Measurements from ENCODE around the gene WDFY2. TPM values are rescaled to one million over a fixed set of nuclear protein-coding genes. Genes with fewer than 3 reads are reported as not detected.

Gene WDFY2
- polyA plus RNA-seq, 3 donors = 6.5 to 40.1 (median 9.1) TPM

GRCh38 chr13:51603716-51604115, 19.5 kb downstream of the WDFY2 start:
- intact Hi-C loops (cut with micrococcal nuclease) = no loop called here
- Histone ChIP-seq H3K9ac (ENCODE audit: insufficient read depth, low read length, poor library complexity, severe bottlenecking) (no peak overlapping the region), H3K4me1 (ENCODE audit: control insufficient read depth in 1 of 2, insufficient read depth in 2 of 2, low read length in 2 of 2) (peaks cover 39 to 42% of the 10 kb centered on the region in 2 donors)

DNA sequence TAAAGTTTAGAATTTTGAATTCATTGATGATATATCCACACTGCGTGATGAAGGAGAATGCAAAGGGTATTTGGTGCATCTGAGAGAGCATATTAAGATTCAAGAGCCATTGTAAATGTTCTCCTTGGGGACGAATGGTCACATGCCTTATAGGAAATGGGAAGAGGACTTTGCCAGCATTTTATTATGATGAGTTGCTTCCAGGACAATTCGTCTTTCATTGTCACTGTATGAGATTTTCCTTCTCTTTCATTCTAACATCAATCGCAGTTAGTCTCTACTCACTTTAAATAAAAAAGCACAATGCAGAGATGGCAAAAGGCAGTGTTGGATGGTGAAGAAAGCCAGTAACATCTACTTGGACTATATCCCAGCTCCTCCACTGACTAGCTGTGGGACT, 21.4 kb downstream of the WDFY2 start:
- Histone ChIP-seq H3K4me3 (replicated peaks in 1 of 3; ENCODE audit: low read depth in 2 of 3, low read length in 3 of 3) (no peak overlapping the region), H3K27ac (ENCODE audit: low read depth in 1 of 2, low read length in 2 of 2) (peak overlapping the region in 1 of 2 donors; percentile 48), H3K4me2 (replicated peaks; ENCODE audit: extremely low read depth, low read length, poor library complexity, severe bottlenecking) (no peak overlapping the region), H3K9ac (ENCODE audit: insufficient read depth, low read length, poor library complexity, severe bottlenecking) (no peak overlapping the region), H2AFZ (ENCODE audit: insufficient read depth, low read depth, low read length, poor library complexity, severe bottlenecking) (no peak overlapping the region), H3K4me1 (ENCODE audit: control insufficient read depth in 1 of 2, insufficient read depth in 2 of 2, low read length in 2 of 2) (peaks cover 25 to 28% of the 10 kb centered on the region in 2 donors), H3K36me3 (replicated peaks in 1 of 2; ENCODE audit: control insufficient read depth in 1 of 2, insufficient read depth in 2 of 2, low read length in 2 of 2) (peaks cover 0 to 8% of the 10 kb centered on the region in 2 donors), H3K9me3 (replicated peaks in 1 of 2; ENCODE audit: control insufficient read depth in 1 of 2, insufficient read depth in 1 of 2, low read length in 2 of 2) (no peaks in the 10 kb centered on the region), H3K27me3 (ENCODE audit: control insufficient read depth in 2 of 2, insufficient read depth in 2 of 2, low read length in 2 of 2) (no peaks in the 10 kb centered on the region), H4K20me1 (ENCODE audit: insufficient read depth, low read length) (peaks cover 96% of the 10 kb centered on the region), H3K79me2 (ENCODE audit: insufficient read depth, low read length) (peaks cover 100% of the 10 kb centered on the region)
- TF ChIP-seq, protein P1, sequence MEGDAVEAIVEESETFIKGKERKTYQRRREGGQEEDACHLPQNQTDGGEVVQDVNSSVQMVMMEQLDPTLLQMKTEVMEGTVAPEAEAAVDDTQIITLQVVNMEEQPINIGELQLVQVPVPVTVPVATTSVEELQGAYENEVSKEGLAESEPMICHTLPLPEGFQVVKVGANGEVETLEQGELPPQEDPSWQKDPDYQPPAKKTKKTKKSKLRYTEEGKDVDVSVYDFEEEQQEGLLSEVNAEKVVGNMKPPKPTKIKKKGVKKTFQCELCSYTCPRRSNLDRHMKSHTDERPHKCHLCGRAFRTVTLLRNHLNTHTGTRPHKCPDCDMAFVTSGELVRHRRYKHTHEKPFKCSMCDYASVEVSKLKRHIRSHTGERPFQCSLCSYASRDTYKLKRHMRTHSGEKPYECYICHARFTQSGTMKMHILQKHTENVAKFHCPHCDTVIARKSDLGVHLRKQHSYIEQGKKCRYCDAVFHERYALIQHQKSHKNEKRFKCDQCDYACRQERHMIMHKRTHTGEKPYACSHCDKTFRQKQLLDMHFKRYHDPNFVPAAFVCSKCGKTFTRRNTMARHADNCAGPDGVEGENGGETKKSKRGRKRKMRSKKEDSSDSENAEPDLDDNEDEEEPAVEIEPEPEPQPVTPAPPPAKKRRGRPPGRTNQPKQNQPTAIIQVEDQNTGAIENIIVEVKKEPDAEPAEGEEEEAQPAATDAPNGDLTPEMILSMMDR (IDR thresholded peaks at IDR 0.05) = no peak
- Mint-ChIP-seq H3K27ac (peak overlapping the region in 1 of 7 donors; percentile 40), H3K36me3 (peaks cover 2 to 16% of the 10 kb centered on the region in 2 donors), H3K9me3 (no peaks in the 10 kb centered on the region), H3K4me3 (no peak overlapping the region), H3K27me3 (ENCODE audit: low read depth in 3 of 3) (no peaks in the 10 kb centered on the region), H3K4me1 (peaks cover 55% of the 10 kb centered on the region)
- no peak for DNase-seq
- 80% methylated on average over 2 of the region's 4 CpGs for WGBS (ENCODE audit: insufficient coverage)
- intact Hi-C loops (cut with micrococcal nuclease) = no loop called here

More at GRCh38 chr13:51603716-51604115, 19.5 kb downstream of the WDFY2 start:
- TF ChIP-seq, protein P1 (IDR thresholded peaks at IDR 0.05) = no peak
- Mint-ChIP-seq H3K27ac (peak overlapping the region in 2 of 7 donors; percentile 56 to 79), H3K4me1 (peaks cover 62% of the 10 kb centered on the region), H3K36me3 (peaks cover 2 to 16% of the 10 kb centered on the region in 2 donors), H3K9me3 (no peaks in the 10 kb centered on the region), H3K27me3 (ENCODE audit: low read depth in 3 of 3) (no peaks in the 10 kb centered on the region), H3K4me3 (no peak overlapping the region)
- H3K27me3 ChIP-seq (ENCODE audit: control insufficient read depth in 2 of 2, insufficient read depth in 2 of 2, low read length in 2 of 2) = no peaks in the 10 kb centered on the region
- H3K79me2 ChIP-seq (ENCODE audit: insufficient read depth, low read length) = peaks cover 100% of the 10 kb centered on the region
- no peaks in the 10 kb centered on the region for H3K9me3 ChIP-seq (replicated peaks in 1 of 2; ENCODE audit: control insufficient read depth in 1 of 2, insufficient read depth in 1 of 2, low read length in 2 of 2)
- no CpG with 5 or more reads among the region's 1 CpG for WGBS (ENCODE audit: insufficient coverage)
- H3K4me3 ChIP-seq (replicated peaks in 1 of 3; ENCODE audit: low read depth in 2 of 3, low read length in 3 of 3) = no peak overlapping the region
- DNase-seq = no peak
- peaks cover 97% of the 10 kb centered on the region for H4K20me1 ChIP-seq (ENCODE audit: insufficient read depth, low read length)
- H2AFZ ChIP-seq (ENCODE audit: insufficient read depth, low read depth, low read length, poor library complexity, severe bottlenecking) = no peak overlapping the region
- H3K4me2 ChIP-seq (replicated peaks; ENCODE audit: extremely low read depth, low read length, poor library complexity, severe bottlenecking) = no peak overlapping the region
- H3K27ac ChIP-seq (ENCODE audit: low read depth in 1 of 2, low read length in 2 of 2) = peak overlapping the region in 1 of 2 donors; percentile 79
- peaks cover 0 to 8% of the 10 kb centered on the region in 2 donors for H3K36me3 ChIP-seq (replicated peaks in 1 of 2; ENCODE audit: control insufficient read depth in 1 of 2, insufficient read depth in 2 of 2, low read length in 2 of 2)
